Adrenal gland (tissue), 12 donors: ENCODE results near the gene PLEK2. TPM values are rescaled to one million over a fixed set of nuclear protein-coding genes. Genes with fewer than 3 reads are reported as not detected.
"Not testable (repeated sequence)": the region's sequence is repeated elsewhere in the genome, so short reads cannot be mapped to it uniquely, and the experiment has no call there.

Experiments used
- DNase-seq, 7 donors: peaks; one replicate each; pipeline ENCODE4 v3.0.0-alpha.2; 2019 to 2020
- H3K27ac ChIP-seq, 5 donors: fragments of 200-600 bp; sonication (generic) in 4 of 5; 1 replicate in 3 of 5; 2 replicates in 2 of 5; pipeline versions ENCODE4 v1.5.1 to v1.8.0; 2016 to 2020; ENCODE audit warnings: mild to moderate bottlenecking in 1 of 5
- H3K27me3 ChIP-seq: fragments of 200-600 bp; 2 replicates; pipeline ENCODE4 v1.8.0; 2021
- H3K36me3 ChIP-seq, 2 donors: fragments of 200-600 bp; replicated peaks in 1 of 2; 1 replicate in 1 of 2; 2 replicates in 1 of 2; pipeline versions ENCODE4 v1.5.1 to v1.8.0; 2018 to 2022
- H3K4me1 ChIP-seq, 2 donors: fragments of 200-600 bp; replicated peaks in 1 of 2; 1 replicate in 1 of 2; 2 replicates in 1 of 2; pipeline versions ENCODE4 v1.5.1 to v1.8.0; 2018 to 2021
- H3K4me3 ChIP-seq, 4 donors: fragments of 200-600 bp; sonication (generic) in 3 of 4; one replicate each; pipeline ENCODE4 v1.5.1; 2016 to 2018
- H3K9me3 ChIP-seq, 3 donors: fragments of 200-600 bp; sonication (generic) in 1 of 3; replicated peaks in 1 of 3; 1 replicate in 2 of 3; 2 replicates in 1 of 3; pipeline versions ENCODE4 v1.5.1 to v1.8.0; 2016 to 2021
- CTCF ChIP-seq, 6 experiments: fragments of 450-650 bp in 4 of 6; fragments of 200-600 bp in 2 of 6; sonication (generic) in 1 of 6; IDR thresholded peaks; 1 replicate in 5 of 6; 2 replicates in 1 of 6; pipeline versions ENCODE4 v1.5.1 to v1.8.0; 2016 to 2021; ENCODE audit warnings: antibody characterized with exemption in 6 of 6, mild to moderate bottlenecking in 2 of 6, moderate library complexity in 1 of 6
- POLR2A ChIP-seq, 2 donors: fragments of 450-650 bp; IDR thresholded peaks; one replicate each; pipeline ENCODE4 v1.6.1; 2017; ENCODE audit warnings: antibody characterized with exemption in 2 of 2, mild to moderate bottlenecking in 2 of 2, moderate library complexity in 1 of 2
- WGBS, 4 donors: extraction: QIAGEN DNeasy Blood & Tissue Kit in 2 of 4; methylation state at CpG; one replicate each; pipeline versions ENCODE4 v1.1.5 to v1.1.7; 2013 to 2017; 5-methylcytosine and 5-hydroxymethylcytosine counted together
- intact Hi-C, 2 donors: fragments of 100-400 bp; cut with DNase I; formaldehyde crosslinking; loops; one replicate each; pipeline versions ENCODE4 v1.14.1 to v1.15.0; 2022 to 2023
- polyA plus RNA-seq, 3 donors: library from polyadenylated mRNA; stranded (reverse); fragments of 200-250 nt in 2 of 3; fragments of 350-450 nt in 1 of 3; fragmentation: Illumina TruSeq in 1 of 3; extraction: RNeasy Lipid Tissue Mini Kit (QIAGEN cat#74804) in 1 of 3; gene quantifications; one replicate each; pipeline ENCODE4 v1.2.3, GENCODE V29; 2013 to 2014
- total RNA-seq, 9 donors: library from RNA; depleted of rRNA in 4 of 9; stranded (reverse); fragments of >200 nt in 4 of 9; fragments of 120-200 nt in 1 of 9; fragmentation: NEBNext Ultra II Directional in 1 of 9; extraction: Animal tissue kit (Norgen Biotek cat#: 25700) in 1 of 9; gene quantifications; one replicate each; pipeline versions ENCODE4 v1.1.0 to v1.2.4, GENCODE V29; 2013 to 2023
- donor health status: healthy with polysubstance abuse.
- donor health status: Bipolar disorder and iron deficiency.
- donor health status: DM: yes; HTN: yes; CAD: no.
- donor health status: DM: no; HTN: no; CAD: no.
- donor health status: DM: no; HTN: no; CAD: no.
- donor health status: DM: yes; HTN: yes; CAD: no.

The PLEK2 gene
- total and polyA plus RNA-seq, 12 donors, result 19.6 to 384 (median 56.1) TPM

DNA sequence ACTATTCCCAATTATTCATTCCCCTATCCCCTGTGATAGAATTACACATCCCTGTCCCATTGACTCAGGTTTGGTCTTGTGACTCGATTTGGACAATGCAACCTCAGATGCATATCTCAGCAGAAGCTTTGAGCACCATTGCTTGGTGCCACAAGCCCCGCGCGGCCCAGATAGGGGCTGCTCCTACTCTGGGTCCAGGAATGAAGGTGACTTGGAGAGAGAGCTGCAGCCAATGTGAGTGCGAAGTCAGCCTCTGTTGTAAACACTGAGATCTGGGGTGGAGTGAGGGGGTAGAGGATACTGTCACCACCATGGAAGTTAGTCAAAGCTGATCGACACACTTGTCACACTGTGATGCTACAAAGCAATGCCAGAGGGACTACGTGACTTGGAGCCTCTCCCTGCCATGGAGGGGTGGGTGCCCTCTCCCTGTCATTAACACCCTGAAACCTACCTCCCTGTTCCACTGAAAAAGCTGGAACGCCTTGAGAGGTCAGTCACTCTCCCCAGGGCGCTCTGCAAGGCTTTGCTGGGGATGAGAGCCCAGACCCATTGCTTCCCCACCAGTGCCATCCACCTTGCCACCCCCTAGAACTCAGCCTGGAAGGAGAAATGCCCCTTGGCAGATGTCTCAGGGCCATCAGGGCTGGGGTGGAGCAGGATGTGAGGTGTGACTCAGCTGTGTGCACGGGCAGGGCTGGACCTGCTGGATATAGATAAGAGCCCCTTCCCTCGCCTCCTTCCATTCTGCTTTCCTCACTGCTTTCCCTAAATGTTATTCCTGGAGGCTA lies 6.6 kb upstream of the PLEK2 start:
- peak in 5 of 7 donors; percentile 46 to 81 (median 69) for DNase-seq
- no peaks in the 10 kb centered on the region for H3K9me3 ChIP-seq
- H3K4me1 ChIP-seq, result peaks cover 8 to 12% of the 10 kb centered on the region in 2 donors
- no peak for TF ChIP-seq CTCF (IDR thresholded peaks at IDR 0.05)
- TF ChIP-seq POLR2A (IDR thresholded peaks at IDR 0.05), result no peak
- no peaks in the 10 kb centered on the region for H3K27me3 ChIP-seq
- no peak overlapping the region for H3K4me3 ChIP-seq
- WGBS, 4 donors, result 66 to 79% (median 72%) methylated on average over 8 to 11 of the region's 11 CpGs
- H3K36me3 ChIP-seq, result no peaks in the 10 kb centered on the region
- intact Hi-C loops, result no loop called here
- no peak overlapping the region for H3K27ac ChIP-seq

- peaks cover 8 to 12% of the 10 kb centered on the region in 2 donors for H3K4me1 ChIP-seq
- TF ChIP-seq POLR2A (IDR thresholded peaks at IDR 0.05), result no peak
- no peak for TF ChIP-seq CTCF (IDR thresholded peaks at IDR 0.05)
- no peak overlapping the region for H3K4me3 ChIP-seq
- H3K36me3 ChIP-seq, result no peaks in the 10 kb centered on the region
- intact Hi-C loops, result no loop called here
- H3K27ac ChIP-seq, result no peak overlapping the region
- H3K9me3 ChIP-seq, result no peaks in the 10 kb centered on the region
- H3K27me3 ChIP-seq, result no peaks in the 10 kb centered on the region
- DNase-seq, result peak in 1 of 7 donors; percentile 10
- 78 to 93% (median 87%) methylated on average over 3 of the region's 3 CpGs for WGBS, 4 donors
These were observed 5.7 kb upstream of the PLEK2 start for GRCh38 chr14:67417633-67418032.

GRCh38 chr14:67416810-67417209 lies 4.8 kb upstream of the PLEK2 start:
- intact Hi-C loops, result no loop called here
- Histone ChIP-seq H3K36me3 (no peaks in the 10 kb centered on the region), H3K27ac (peak overlapping the region in 4 of 5 donors; percentile 60 to 85 (median 69))

GRCh38 chr14:67416085-67416484 lies 4.1 kb upstream of the PLEK2 start:
- no peak for TF ChIP-seq CTCF (IDR thresholded peaks at IDR 0.05)
- peak in 1 of 2 donors; percentile 10 for TF ChIP-seq POLR2A (IDR thresholded peaks at IDR 0.05)
- peaks cover 13 to 27% of the 10 kb centered on the region in 2 donors for H3K4me1 ChIP-seq
- H3K36me3 ChIP-seq, result no peaks in the 10 kb centered on the region
- intact Hi-C loops, result no loop called here
- H3K27me3 ChIP-seq, result no peaks in the 10 kb centered on the region
- H3K4me3 ChIP-seq, result no peak overlapping the region
- peak; percentile 85 to 93 (median 89) for DNase-seq
- H3K27ac ChIP-seq, result peak overlapping the region; percentile 53 to 85 (median 68)
- WGBS, 4 donors, result 39 to 51% (median 41%) methylated on average over 8 of the region's 8 CpGs
- H3K9me3 ChIP-seq, result no peaks in the 10 kb centered on the region

More at GRCh38 chr14:67416810-67417209, 4.8 kb upstream of the PLEK2 start:
- TF ChIP-seq CTCF (IDR thresholded peaks at IDR 0.05) (no peak), POLR2A (IDR thresholded peaks at IDR 0.05) (no peak)
- DNase-seq, result no peak
- 85 to 100% (median 90%) methylated on average over 2 of the region's 2 CpGs for WGBS, 4 donors
- Histone ChIP-seq H3K27me3 (no peaks in the 10 kb centered on the region), H3K4me1 (peaks cover 13 to 19% of the 10 kb centered on the region in 2 donors), H3K4me3 (no peak overlapping the region), H3K9me3 (no peaks in the 10 kb centered on the region)

GRCh38 chr14:67415610-67416009 lies 3.6 kb upstream of the PLEK2 start:
- DNase-seq, H3K9me3 ChIP-seq, H3K4me3 ChIP-seq, H3K36me3 ChIP-seq, H3K27me3 ChIP-seq, intact Hi-C loops: not testable (repeated sequence)
- WGBS, 4 donors, result 80 to 84% (median 82%) methylated on average over 5 of the region's 5 CpGs
- peaks cover 13 to 29% of the 10 kb centered on the region in 2 donors for H3K4me1 ChIP-seq
- peak overlapping the region in 4 of 5 donors; percentile 53 to 85 (median 71) for H3K27ac ChIP-seq
